CD4-positive, alpha-beta T cell treated with Interferon gamma for 1 hour (primary cell): ENCODE data around the gene OR10H2.
"Not testable (repeated sequence)": the region's sequence is repeated elsewhere in the genome, so short reads cannot be mapped to it uniquely, and the experiment has no call there.

Source experiments
- DNase-seq: peaks from one replicate; pipeline ENCODE4 v3.0.0-alpha.2; 2020

Gene OR10H2

GRCh38 chr19:15774159-15774558 lies 46.3 kb downstream of the OR10H2 start:
- not testable (repeated sequence) for DNase-seq

DNA sequence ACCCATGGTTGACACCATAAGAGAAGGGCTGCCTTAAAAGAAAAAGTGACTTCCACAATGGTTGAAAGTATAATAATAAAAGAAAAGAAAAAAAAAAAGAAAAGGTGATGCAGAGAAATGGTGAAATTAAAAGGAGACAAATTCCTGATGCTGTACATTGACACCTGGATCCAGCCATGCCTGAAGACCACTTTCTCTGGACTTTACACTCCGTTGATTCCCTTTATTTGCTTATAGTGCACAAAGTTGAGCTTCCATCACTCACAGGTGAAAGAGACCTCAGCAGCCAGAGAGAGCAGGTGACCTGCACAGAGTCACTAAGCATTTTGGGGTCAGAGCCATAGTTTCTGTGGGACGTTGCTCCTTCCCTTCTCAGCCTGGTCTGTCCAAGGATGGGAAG lies 47.4 kb downstream of the OR10H2 start:
- no peak for DNase-seq

- DNase-seq, result no peak
Measured at GRCh38 chr19:15776264-15776663, 48.4 kb downstream of the OR10H2 start.

DNA sequence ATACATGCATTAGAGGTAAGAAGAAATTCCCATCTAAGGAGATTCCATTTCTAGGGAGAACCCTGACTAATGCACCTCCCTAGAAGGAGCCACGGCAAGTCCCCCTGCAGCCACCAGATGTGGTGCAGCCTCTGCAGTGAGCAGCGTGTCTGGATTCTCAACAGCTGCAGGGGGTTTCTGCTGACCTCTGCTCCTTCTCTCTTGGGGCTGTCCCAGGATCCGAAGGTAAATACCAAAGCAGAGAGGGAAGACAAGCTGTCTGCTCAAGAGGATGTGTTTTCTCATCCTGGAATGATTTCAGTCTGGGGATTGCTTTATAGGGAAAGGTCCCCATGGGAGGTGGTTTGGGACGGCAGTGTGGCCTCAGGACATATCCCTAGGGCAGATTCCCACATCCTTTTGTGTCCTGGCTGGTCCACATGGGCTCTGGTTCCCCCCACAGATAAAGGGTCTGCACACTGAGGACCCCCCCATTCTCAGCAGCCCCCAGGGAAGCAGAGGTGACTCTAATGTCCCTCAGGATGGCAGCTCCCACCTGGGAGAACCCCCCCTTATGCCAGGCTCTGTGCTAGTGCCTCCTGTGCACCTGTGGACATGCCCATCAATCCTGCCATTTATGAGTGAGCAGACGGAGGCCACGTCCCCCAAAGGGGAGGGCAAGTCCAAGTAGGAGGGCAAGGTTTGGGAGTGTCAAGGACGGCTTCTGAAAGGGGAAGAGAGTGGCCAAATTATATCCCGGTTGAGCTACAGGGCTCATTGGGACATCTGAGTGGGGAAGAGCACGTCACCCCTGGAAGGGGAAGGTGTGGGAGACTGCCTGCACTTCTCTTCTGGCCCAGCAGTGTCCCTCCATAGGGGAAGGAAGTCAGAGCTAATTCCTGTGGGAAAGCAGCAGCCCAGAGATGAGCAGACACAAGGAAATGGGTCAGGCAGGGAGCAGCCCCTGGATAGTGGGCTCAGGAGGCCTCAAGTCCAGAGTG lies 49.5 kb downstream of the OR10H2 start:
- no peak for DNase-seq
